Right lobe of liver (tissue), 4 donors: ENCODE results near the gene IKZF2.

Experiments used
- CTCF ChIP-seq, 4 donors: fragments of 200-600 bp in 3 of 4; fragments of 450-650 bp in 1 of 4; IDR thresholded peaks; one replicate each; pipeline versions ENCODE4 v1.5.1 to v1.8.0; 2016 to 2022; ENCODE audit warnings: antibody characterized with exemption in 4 of 4, mild to moderate bottlenecking in 2 of 4
- POLR2A ChIP-seq: fragments of 450-650 bp; IDR thresholded peaks from one replicate; pipeline ENCODE4 v1.6.1; 2017; ENCODE audit warnings: antibody characterized with exemption, mild to moderate bottlenecking
- donor health status: DM: no; HTN: no; CAD: no.
- donor health status: DM: no; HTN: no; CAD: no.
- donor health status: DM: no; HTN: yes; CAD: no.

- TF ChIP-seq CTCF (IDR thresholded peaks at IDR 0.05) (no peak), POLR2A (no peak)
These were observed 178.1 kb downstream of the IKZF2 start for GRCh38 chr2:212973347-212973746.
